Effector memory CD8-positive, alpha-beta T cell (primary cell): ENCODE measurements around the gene KMT2B.
A peak's percentile ranks its signal among the peaks of the same experiment; 100 is the strongest.

Source experiments
- ATAC-seq: fragments of 150-1000 bp; cut with Tn5 transposase; replicated peaks from 2 replicates; pipeline ENCODE4 v1.10.0; 2021; ENCODE audit warnings: mild to moderate bottlenecking, moderate library complexity
- DNase-seq, 3 experiments: peaks; one replicate each; pipeline ENCODE4 v3.0.0; 2021
- H3K27ac Mint-ChIP-seq, 2 donors: one replicate each; pipeline ENCODE4 v1.8.0; 2022; ENCODE audit warnings: mild to moderate bottlenecking in 2 of 2, mixed read lengths in 2 of 2, moderate library complexity in 2 of 2
- H3K27me3 Mint-ChIP-seq, 2 donors: one replicate each; pipeline ENCODE4 v1.8.0; 2022; ENCODE audit warnings: mixed read lengths in 2 of 2
- H3K36me3 Mint-ChIP-seq: one replicate; pipeline ENCODE4 v1.8.0; 2022; ENCODE audit warnings: mild to moderate bottlenecking, moderate library complexity, mixed read lengths; ENCODE audit not compliant: insufficient read depth
- H3K4me1 Mint-ChIP-seq, 2 donors: one replicate each; pipeline ENCODE4 v1.8.0; 2022; ENCODE audit warnings: low read depth in 2 of 2, mixed read lengths in 2 of 2
- H3K4me3 Mint-ChIP-seq, 2 donors: one replicate each; pipeline ENCODE4 v1.8.0; 2022; ENCODE audit warnings: mild to moderate bottlenecking in 2 of 2, mixed read lengths in 2 of 2, moderate library complexity in 2 of 2
- H3K9me3 Mint-ChIP-seq, 2 donors: one replicate each; pipeline ENCODE4 v1.8.0; 2022; ENCODE audit warnings: mixed read lengths in 2 of 2

KMT2B gene

DNA sequence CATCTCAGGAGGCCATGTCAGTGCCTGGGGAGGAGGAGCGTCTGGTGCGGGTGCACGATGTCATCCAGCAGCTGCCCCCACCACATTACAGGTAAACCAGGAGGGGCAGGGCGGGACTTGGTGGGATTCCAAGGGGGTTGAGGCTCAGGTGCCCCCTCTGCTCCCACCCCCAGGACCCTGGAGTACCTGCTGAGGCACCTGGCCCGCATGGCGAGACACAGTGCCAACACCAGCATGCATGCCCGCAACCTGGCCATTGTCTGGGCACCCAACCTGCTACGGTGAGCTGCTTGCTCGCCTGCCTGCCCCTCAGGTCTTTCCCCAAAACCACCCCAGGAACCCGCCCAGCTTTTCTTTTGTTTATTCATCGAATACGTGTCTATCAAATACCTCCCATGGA is 64.8 kb downstream of the KMT2B start:
- Mint-ChIP-seq H3K9me3 (no peaks in the 10 kb centered on the region), H3K36me3 (peaks cover 6% of the 10 kb centered on the region), H3K4me3 (no peak overlapping the region), H3K27me3 (no peaks in the 10 kb centered on the region), H3K27ac (peak overlapping the region; percentile 14 to 15), H3K4me1 (no peaks in the 10 kb centered on the region)
- ATAC-seq (no peak), DNase-seq (no peak)

DNA sequence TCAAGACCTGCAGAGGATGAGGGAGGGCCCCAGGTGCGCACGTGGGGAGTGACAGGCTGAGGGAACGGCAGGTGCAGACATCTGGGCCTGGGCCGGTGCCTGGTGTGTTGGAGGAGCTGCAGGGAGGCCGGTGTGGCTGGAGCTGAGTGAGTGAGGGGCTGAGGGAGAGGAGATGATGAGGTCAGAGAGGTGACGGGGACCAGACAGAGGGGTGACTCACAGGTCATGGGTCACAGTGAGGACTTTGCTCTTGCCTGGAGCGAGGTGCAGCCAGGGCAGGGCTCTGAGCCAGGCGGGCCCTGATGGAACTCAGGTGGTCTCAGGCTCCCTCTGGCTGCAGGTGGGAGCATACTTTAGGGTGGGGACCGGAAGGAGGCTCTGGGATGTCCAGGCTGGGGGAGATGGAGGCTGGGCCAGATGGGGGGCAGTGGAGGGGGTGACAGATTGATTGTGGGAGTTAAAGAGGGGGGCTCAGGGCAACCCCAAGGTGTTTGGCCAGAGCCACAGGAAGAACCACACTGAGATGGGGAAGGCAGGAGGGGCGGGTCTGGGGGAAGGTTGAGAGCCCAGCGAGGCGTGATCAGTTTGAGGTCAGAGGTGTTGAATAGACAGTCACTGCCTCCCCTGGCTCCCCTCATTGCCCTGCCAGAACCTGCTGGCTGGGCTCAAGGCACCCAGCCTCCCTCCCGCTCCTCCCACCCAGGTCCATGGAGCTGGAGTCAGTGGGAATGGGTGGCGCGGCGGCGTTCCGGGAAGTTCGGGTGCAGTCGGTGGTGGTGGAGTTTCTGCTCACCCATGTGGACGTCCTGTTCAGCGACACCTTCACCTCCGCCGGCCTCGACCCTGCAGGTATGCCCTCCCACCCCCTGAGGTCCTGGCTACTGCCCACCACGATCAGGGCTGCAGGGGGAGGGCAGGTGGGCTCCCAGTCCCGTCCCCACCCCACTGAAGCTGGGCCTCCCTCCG is 65.9 kb downstream of the KMT2B start:
- Mint-ChIP-seq H3K27me3 (no peaks in the 10 kb centered on the region), H3K36me3 (peaks cover 6% of the 10 kb centered on the region), H3K4me1 (no peaks in the 10 kb centered on the region), H3K27ac (peak overlapping the region in 1 of 2 donors; percentile 14), H3K4me3 (no peak overlapping the region), H3K9me3 (no peaks in the 10 kb centered on the region)
- DNase-seq (no peak), ATAC-seq (no peak)

DNA sequence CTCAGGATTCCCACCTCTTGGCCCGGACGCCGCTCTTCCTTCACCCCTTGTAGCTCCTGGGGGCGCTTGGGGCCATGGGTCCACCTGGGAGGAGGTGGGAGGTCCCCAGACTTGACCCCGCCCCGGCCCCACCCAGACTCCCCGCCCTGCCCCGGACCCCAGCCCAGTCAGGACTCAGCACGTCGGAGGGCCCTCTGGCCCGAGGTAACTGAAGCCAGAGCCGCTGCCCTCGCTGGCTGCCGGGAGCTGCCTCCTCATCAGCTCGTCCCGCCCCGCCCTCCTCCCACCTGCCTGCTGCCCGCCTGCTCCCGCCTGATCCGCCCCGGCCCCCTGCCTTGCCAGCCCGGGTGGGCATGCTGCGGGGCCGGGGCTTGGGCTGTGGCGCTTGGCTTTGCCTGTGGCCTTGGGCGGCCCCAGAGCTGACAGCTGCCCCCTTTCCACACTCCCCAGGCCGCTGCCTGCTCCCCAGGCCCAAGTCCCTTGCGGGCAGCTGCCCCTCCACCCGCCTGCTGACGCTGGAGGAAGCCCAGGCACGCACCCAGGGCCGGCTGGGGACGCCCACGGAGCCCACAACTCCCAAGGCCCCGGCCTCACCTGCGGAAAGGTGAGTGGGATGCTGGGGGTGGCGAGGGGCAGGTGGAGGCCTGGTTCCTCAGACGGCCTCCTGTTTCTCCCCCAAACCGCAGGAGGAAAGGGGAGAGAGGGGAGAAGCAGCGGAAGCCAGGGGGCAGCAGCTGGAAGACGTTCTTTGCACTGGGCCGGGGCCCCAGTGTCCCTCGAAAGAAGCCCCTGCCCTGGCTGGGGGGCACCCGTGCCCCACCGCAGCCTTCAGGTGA is 66.9 kb downstream of the KMT2B start:
- Mint-ChIP-seq H3K4me1 (no peaks in the 10 kb centered on the region), H3K36me3 (peaks cover 3% of the 10 kb centered on the region), H3K27ac (no peak overlapping the region), H3K27me3 (no peaks in the 10 kb centered on the region), H3K4me3 (no peak overlapping the region), H3K9me3 (no peaks in the 10 kb centered on the region)
- ATAC-seq (no peak), DNase-seq (no peak)

DNA sequence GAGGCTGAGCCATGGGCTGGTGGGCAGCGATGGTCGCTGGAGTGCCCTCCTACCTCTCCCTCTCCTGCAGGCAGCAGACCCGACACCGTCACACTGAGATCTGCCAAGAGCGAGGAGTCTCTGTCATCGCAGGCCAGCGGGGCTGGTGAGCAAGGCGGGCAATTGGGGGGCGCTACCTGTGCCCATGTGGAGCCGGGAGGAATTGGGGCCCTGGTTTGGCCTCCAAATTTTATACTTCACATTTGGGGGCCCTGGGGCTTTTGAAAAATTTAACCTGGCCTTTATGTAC is 67.5 kb downstream of the KMT2B start:
- Mint-ChIP-seq H3K9me3 (no peaks in the 10 kb centered on the region), H3K4me1 (no peaks in the 10 kb centered on the region), H3K27ac (no peak overlapping the region), H3K36me3 (peaks cover 2% of the 10 kb centered on the region), H3K4me3 (no peak overlapping the region), H3K27me3 (no peaks in the 10 kb centered on the region)
- ATAC-seq (no peak), DNase-seq (no peak)

DNA sequence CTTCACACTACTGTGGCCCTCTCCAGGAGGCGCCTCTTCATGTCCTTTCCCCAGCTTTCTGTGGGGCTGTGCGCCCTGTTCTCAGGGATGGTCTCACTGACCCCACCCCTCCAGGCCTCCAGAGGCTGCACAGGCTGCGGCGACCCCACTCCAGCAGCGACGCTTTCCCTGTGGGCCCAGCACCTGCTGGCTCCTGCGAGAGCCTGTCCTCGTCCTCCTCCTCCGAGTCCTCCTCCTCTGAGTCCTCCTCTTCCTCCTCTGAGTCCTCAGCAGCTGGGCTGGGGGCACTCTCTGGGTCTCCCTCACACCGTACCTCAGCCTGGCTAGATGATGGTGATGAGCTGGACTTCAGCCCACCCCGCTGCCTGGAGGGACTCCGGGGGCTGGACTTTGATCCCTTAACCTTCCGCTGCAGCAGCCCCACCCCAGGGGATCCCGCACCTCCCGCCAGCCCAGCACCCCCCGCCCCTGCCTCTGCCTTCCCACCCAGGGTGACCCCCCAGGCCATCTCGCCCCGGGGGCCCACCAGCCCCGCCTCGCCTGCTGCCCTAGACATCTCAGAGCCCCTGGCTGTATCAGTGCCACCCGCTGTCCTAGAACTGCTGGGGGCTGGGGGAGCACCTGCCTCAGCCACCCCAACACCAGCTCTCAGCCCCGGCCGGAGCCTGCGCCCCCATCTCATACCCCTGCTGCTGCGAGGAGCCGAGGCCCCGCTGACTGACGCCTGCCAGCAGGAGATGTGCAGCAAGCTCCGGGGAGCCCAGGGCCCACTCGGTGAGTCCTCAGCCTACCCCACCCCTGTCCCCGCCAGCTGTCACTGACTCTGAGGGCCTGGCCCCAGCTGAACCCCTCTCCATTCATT is 68.7 kb downstream of the KMT2B start:
- H3K9me3 Mint-ChIP-seq, result no peaks in the 10 kb centered on the region
- no peak overlapping the region for H3K4me3 Mint-ChIP-seq
- H3K4me1 Mint-ChIP-seq, result no peaks in the 10 kb centered on the region
- H3K36me3 Mint-ChIP-seq, result no peaks in the 10 kb centered on the region
- peaks cover 0 to 2% of the 10 kb centered on the region in 2 donors for H3K27me3 Mint-ChIP-seq
- no peak for DNase-seq
- no peak overlapping the region for H3K27ac Mint-ChIP-seq
- no peak for ATAC-seq

DNA sequence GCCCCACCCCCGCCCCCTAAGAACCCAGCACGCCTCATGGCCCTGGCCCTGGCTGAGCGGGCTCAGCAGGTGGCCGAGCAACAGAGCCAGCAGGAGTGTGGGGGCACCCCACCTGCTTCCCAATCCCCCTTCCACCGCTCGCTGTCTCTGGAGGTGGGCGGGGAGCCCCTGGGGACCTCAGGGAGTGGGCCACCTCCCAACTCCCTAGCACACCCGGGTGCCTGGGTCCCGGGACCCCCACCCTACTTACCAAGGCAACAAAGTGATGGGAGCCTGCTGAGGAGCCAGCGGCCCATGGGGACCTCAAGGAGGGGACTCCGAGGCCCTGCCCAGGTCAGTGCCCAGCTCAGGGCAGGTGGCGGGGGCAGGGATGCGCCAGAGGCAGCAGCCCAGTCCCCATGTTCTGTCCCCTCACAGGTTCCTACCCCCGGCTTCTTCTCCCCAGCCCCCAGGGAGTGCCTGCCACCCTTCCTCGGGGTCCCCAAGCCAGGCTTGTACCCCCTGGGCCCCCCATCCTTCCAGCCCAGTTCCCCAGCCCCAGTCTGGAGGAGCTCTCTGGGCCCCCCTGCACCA is 69.5 kb downstream of the KMT2B start:
- H3K27me3 Mint-ChIP-seq, result peaks cover 0 to 9% of the 10 kb centered on the region in 2 donors

More for the DNA sequence above, 69.5 kb downstream of the KMT2B start:
- Mint-ChIP-seq H3K9me3 (no peaks in the 10 kb centered on the region), H3K4me3 (no peak overlapping the region), H3K36me3 (no peaks in the 10 kb centered on the region), H3K27ac (no peak overlapping the region), H3K4me1 (no peaks in the 10 kb centered on the region)
- ATAC-seq (no peak), DNase-seq (no peak)
